Endodermal cell (in vitro differentiated cells): ENCODE data around the gene FKRP. TPM values are rescaled to one million over a fixed set of nuclear protein-coding genes. Genes with fewer than 3 reads are reported as not detected.

ENCODE experiments used
- DNase-seq: peaks from one replicate; pipeline ENCODE4 v3.0.0-alpha.2; 2017
- H3K27ac ChIP-seq: 2 replicates; pipeline ENCODE4 v1.5.1; 2013; ENCODE audit warnings: mild to moderate bottlenecking, low read depth, low read length, moderate library complexity
- H3K27me3 ChIP-seq: 2 replicates; pipeline ENCODE4 v1.6.1; 2013; ENCODE audit warnings: mild to moderate bottlenecking, low read length, moderate library complexity; ENCODE audit not compliant: insufficient read depth, control insufficient read depth, poor library complexity, severe bottlenecking
- H3K36me3 ChIP-seq: 2 replicates; pipeline ENCODE4 v1.7.0; 2013; ENCODE audit warnings: mild to moderate bottlenecking, low read length, moderate library complexity; ENCODE audit not compliant: control insufficient read depth, insufficient read depth
- H3K4me1 ChIP-seq: one replicate; pipeline ENCODE4 v1.7.0; 2013; ENCODE audit warnings: low read length; ENCODE audit not compliant: control insufficient read depth, insufficient read depth
- H3K4me3 ChIP-seq: 2 replicates; pipeline ENCODE4 v1.5.1; 2013; ENCODE audit warnings: mild to moderate bottlenecking, low read length, moderate library complexity
- H3K9ac ChIP-seq: 2 replicates; pipeline ENCODE4 v1.6.1; 2013; ENCODE audit warnings: mild to moderate bottlenecking, low read length, moderate library complexity; ENCODE audit not compliant: poor library complexity, severe bottlenecking; ENCODE audit errors: extremely low read depth
- H3K9me3 ChIP-seq: 2 replicates; pipeline ENCODE4 v1.6.1; 2013; ENCODE audit warnings: mild to moderate bottlenecking, low read length, moderate library complexity; ENCODE audit not compliant: control insufficient read depth
- H3K27ac Mint-ChIP-seq: 2 replicates; pipeline ENCODE4 v1.8.0; 2020; ENCODE audit warnings: mixed read lengths
- H3K27me3 Mint-ChIP-seq: 2 replicates; pipeline ENCODE4 v1.8.0; 2021; ENCODE audit warnings: mild to moderate bottlenecking, mixed read lengths; ENCODE audit not compliant: insufficient read depth
- H3K36me3 Mint-ChIP-seq: 2 replicates; pipeline ENCODE4 v1.8.0; 2020; ENCODE audit warnings: low read depth, mixed read lengths
- H3K4me1 Mint-ChIP-seq: 2 replicates; pipeline ENCODE4 v1.8.0; 2020; ENCODE audit warnings: mixed read lengths
- H3K4me3 Mint-ChIP-seq: 2 replicates; pipeline ENCODE4 v1.8.0; 2020; ENCODE audit warnings: mild to moderate bottlenecking, moderate library complexity, mixed read lengths
- H3K9me3 Mint-ChIP-seq: 2 replicates; pipeline ENCODE4 v1.8.0; 2020; ENCODE audit warnings: mild to moderate bottlenecking, mixed read lengths
- CTCF ChIP-seq: fragments of 200-600 bp; sonication (generic); conservative IDR thresholded peaks from 2 replicates; pipeline ENCODE4 v1.5.0; 2021; ENCODE audit warnings: antibody characterized with exemption, mild to moderate bottlenecking
- WGBS, 2 experiments: methylation state at CpG; one replicate each; pipeline versions ENCODE4 v1.1.5 to v1.1.7; 2013; ENCODE audit warnings: missing lambda C conversion rate in 2 of 2, mixed read lengths in 1 of 2; ENCODE audit not compliant: insufficient coverage in 1 of 2, insufficient read length in 1 of 2; 5-methylcytosine and 5-hydroxymethylcytosine counted together
- total RNA-seq, 2 donors: library from RNA; stranded (reverse); fragmentation: NEBNext Ultra II Directional in 1 of 2; extraction: Animal tissue kit (Norgen Biotek cat#: 25700) in 1 of 2; gene quantifications; 2 replicates in 1 of 2; 3 replicates in 1 of 2; pipeline ENCODE4 v1.2.1, GENCODE V29; 2021

FKRP gene
- total RNA-seq, 2 donors from 2014 or later, result 19.8 to 33.7 TPM

DNA sequence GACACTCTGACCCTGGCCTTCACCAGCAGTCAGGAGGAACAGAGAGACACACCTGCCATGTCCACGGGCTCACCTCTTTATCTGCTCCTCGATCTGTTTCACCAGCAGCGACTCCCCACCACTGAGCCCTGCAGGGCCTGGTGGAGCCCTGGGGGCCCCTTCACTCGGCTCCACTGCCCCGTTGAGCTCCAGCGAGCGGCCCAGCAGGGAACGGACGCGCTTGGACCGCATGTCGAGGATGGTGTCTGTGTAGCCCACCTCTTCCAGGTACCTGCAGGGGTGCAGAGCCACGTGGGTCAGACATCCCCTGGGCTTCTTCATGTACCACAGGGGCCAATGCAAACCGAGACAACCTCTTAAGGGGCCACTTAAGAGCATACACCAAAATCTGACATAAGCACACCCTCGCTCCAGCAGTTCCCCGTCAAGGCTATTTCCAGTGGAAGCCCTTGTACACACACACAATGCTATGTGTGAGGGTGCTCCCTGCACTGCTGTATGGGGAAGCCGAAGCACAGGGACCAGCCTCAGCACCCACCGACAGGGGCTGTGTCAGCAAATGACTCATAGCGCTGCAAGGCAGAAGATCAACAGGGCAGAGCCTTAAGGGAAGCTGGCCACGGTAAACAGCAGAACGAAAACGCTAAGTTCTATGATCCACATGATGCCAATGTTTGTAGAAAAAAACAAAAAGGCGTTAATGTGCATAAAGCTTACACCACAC, 12.7 kb upstream of the FKRP start:
- Histone ChIP-seq H3K27ac (no peak overlapping the region), H3K4me1 (no peaks in the 10 kb centered on the region), H3K9me3 (no peaks in the 10 kb centered on the region), H3K9ac (no peak overlapping the region), H3K36me3 (peaks cover 69% of the 10 kb centered on the region), H3K27me3 (no peaks in the 10 kb centered on the region), H3K4me3 (no peak overlapping the region)
- no peak for TF ChIP-seq CTCF
- Mint-ChIP-seq H3K4me1 (no peaks in the 10 kb centered on the region), H3K4me3 (no peak overlapping the region), H3K9me3 (no peaks in the 10 kb centered on the region), H3K27ac (no peak overlapping the region), H3K27me3 (no peaks in the 10 kb centered on the region), H3K36me3 (peaks cover 74% of the 10 kb centered on the region)
- no peak for DNase-seq
- WGBS, 2 experiments, result 94 to 95% methylated on average over 20 to 23 of the region's 23 CpGs

DNA sequence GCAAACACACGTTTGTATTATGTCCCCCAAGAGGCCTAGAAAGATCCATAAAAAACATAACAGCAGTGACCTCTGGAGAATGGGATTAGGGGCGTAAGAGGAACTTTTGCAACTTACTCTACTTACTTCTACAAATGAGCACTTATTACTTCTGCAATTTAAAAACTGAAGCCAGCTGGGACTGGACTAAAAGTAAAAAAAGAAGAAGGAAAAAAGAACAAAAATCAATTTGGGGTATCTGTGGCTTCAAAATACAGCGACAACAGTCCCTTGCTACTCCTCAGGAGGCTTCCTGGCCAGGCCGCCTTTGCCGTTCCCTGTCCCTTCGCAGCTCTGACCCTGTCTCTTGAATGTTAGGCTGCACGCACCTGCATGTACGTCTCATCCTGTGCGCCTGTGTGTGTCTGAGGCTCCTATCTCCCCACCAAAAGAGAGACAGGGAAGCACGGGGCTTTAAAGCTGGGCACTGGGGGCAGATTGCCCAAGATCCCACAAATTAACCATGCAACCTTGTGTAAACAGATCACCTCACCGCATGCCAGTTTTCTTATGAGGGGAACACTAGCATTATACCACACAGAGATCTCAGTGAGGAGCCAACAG, 12.1 kb upstream of the FKRP start:
- peak overlapping the region; percentile 62 for H3K27ac Mint-ChIP-seq
- DNase-seq, result no peak
- H3K4me1 ChIP-seq, result no peaks in the 10 kb centered on the region
- peaks cover 70% of the 10 kb centered on the region for H3K36me3 ChIP-seq
- H3K36me3 Mint-ChIP-seq, result peaks cover 70% of the 10 kb centered on the region
- no peak overlapping the region for H3K9ac ChIP-seq
- no peaks in the 10 kb centered on the region for H3K9me3 Mint-ChIP-seq
- 93 to 97% methylated on average over 6 to 11 of the region's 11 CpGs for WGBS, 2 experiments
- H3K4me3 Mint-ChIP-seq, result no peak overlapping the region
- H3K27me3 ChIP-seq, result no peaks in the 10 kb centered on the region
- no peak for TF ChIP-seq CTCF
- no peak overlapping the region for H3K27ac ChIP-seq
- H3K9me3 ChIP-seq, result no peaks in the 10 kb centered on the region
- no peaks in the 10 kb centered on the region for H3K4me1 Mint-ChIP-seq
- H3K4me3 ChIP-seq, result no peak overlapping the region
- no peaks in the 10 kb centered on the region for H3K27me3 Mint-ChIP-seq

- no peaks in the 10 kb centered on the region for H3K9me3 Mint-ChIP-seq
- H3K4me3 ChIP-seq, result no peak overlapping the region
- TF ChIP-seq CTCF, result no peak
- H3K27ac ChIP-seq, result no peak overlapping the region
- H3K36me3 ChIP-seq, result peaks cover 60% of the 10 kb centered on the region
- H3K9ac ChIP-seq, result no peak overlapping the region
- no peaks in the 10 kb centered on the region for H3K9me3 ChIP-seq
- no peaks in the 10 kb centered on the region for H3K27me3 Mint-ChIP-seq
- no peak overlapping the region for H3K4me3 Mint-ChIP-seq
- peaks cover 8% of the 10 kb centered on the region for H3K4me1 Mint-ChIP-seq
- no peak for DNase-seq
- no peak overlapping the region for H3K27ac Mint-ChIP-seq
- peaks cover 61% of the 10 kb centered on the region for H3K36me3 Mint-ChIP-seq
- 93 to 96% methylated on average over 9 to 22 of the region's 22 CpGs for WGBS, 2 experiments
- H3K27me3 ChIP-seq, result no peaks in the 10 kb centered on the region
- no peaks in the 10 kb centered on the region for H3K4me1 ChIP-seq
Observed at GRCh38 chr19:46736531-46737297, 9.1 kb upstream of the FKRP start.
